Ascending aorta (tissue), 2 donors: ENCODE results near the gene SIPA1. TPM values are rescaled to one million over a fixed set of nuclear protein-coding genes. Genes with fewer than 3 reads are reported as not detected.
A peak's percentile ranks its signal among the peaks of the same experiment; 100 is the strongest.
"Not testable (repeated sequence)": the region's sequence is repeated elsewhere in the genome, so short reads cannot be mapped to it uniquely, and the experiment has no call there.

Experiments
- DNase-seq, 2 donors: peaks; one replicate each; pipeline ENCODE4 v3.0.0-alpha.2; 2019; ENCODE audit warnings: low spot score in 2 of 2
- H3K27ac ChIP-seq, 2 donors: fragments of 200-600 bp; sonication (generic); one replicate each; pipeline ENCODE4 v1.5.1; 2016 to 2017; ENCODE audit warnings: mild to moderate bottlenecking in 1 of 2
- H3K27me3 ChIP-seq: fragments of 200-600 bp; sonication (generic); one replicate; pipeline ENCODE4 v1.5.1; 2017
- H3K36me3 ChIP-seq, 2 donors: fragments of 200-600 bp; sonication (generic); one replicate each; pipeline ENCODE4 v1.5.1; 2016
- H3K4me1 ChIP-seq, 2 donors: fragments of 200-600 bp; sonication (generic); one replicate each; pipeline ENCODE4 v1.5.1; 2016 to 2017; ENCODE audit warnings: mild to moderate bottlenecking in 1 of 2
- H3K4me3 ChIP-seq, 2 donors: fragments of 200-600 bp; sonication (generic); one replicate each; pipeline ENCODE4 v1.5.1; 2016 to 2017; ENCODE audit warnings: mild to moderate bottlenecking in 1 of 2
- H3K9me3 ChIP-seq, 2 donors: fragments of 200-600 bp; sonication (generic); one replicate each; pipeline ENCODE4 v1.5.1; 2016
- intact Hi-C: fragments of 100-400 bp; cut with DNase I; formaldehyde crosslinking; loops from one replicate; pipeline ENCODE4 v1.15.1; 2023
- total RNA-seq: library from RNA; depleted of rRNA; stranded (reverse); fragments of >200 nt; gene quantifications from one replicate; pipeline ENCODE4 v1.1.0, GENCODE V29; 2016
- TF ChIP-seq, protein P1 (sequence below), 3 experiments: fragments of 200-600 bp in 2 of 3; fragments of 450-650 bp in 1 of 3; sonication (generic) in 2 of 3; IDR thresholded peaks; one replicate each; pipeline ENCODE4 v1.5.1; 2016 to 2019; ENCODE audit warnings: antibody characterized with exemption in 3 of 3, mild to moderate bottlenecking in 1 of 3, moderate library complexity in 1 of 3

The SIPA1 gene
- total RNA-seq, 1 donor from 2014 or later, result 145 TPM

DNA sequence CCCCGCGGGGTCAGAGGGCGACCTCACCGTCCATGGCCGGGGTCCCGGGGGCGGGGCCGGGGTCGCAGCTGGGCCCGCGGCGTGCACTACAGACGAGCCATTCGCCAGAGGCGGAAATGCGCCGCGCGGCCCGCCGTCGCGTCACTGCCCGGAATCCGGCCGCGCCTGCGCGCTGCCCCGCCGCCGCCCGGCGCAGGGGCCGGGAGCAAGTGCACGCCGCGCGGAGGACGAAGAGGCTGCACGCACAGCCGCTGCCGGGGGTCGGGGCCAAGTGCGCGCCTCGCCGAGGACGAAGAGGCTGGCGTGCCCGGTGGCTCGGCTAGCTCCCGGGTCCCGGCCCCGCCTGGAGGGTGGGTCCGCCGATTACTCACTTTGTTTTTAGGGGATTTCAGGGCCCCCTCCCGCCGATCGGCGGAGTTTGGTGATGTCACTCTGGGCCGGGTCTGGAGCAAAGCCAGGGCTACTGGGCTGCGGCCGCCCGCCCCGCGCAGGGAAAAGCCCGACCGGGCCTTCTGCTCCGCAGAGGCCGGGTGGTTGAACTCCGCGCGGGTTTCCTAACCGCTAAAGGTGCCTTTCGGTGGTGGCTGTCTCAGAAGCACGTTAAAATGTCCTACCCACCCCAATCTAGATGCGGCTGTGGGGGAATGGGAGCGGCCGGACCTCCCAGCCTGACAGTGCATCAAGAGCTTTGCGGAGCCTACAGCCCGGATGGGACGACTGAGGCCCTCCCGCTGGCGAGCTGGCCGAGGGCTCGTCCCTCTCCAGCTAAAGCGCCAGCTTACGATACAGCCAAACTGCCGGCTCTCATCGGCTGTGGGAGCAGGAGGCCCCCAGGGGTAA lies 25.1 kb downstream of the SIPA1 start, which contains the start of gene RELA:
TSS of gene RELA (minus strand) at position 118 of the 840 bp plus-strand sequence. CDS start at position 34, 84 bp downstream.
- Histone ChIP-seq H3K27ac (peak within 1 kb of the TSS; percentile 98), H3K27me3 (no peaks in the 10 kb centered on the region), H3K36me3 (peaks cover 30 to 35% of the 10 kb centered on the region in 2 donors), H3K4me3 (peak within 1 kb of the TSS; percentile 95 to 99), H3K4me1 (peaks cover 11 to 32% of the 10 kb centered on the region in 2 donors), H3K9me3 (no peaks in the 10 kb centered on the region)
- intact Hi-C loops, result loop anchor here (1.0 to 10.0 kb wide), 8 partner anchors 10 to 618 kb away; partner anchors contain the start of genes C11orf68, CFL1, DRAP1 and KAT5
- TF ChIP-seq, protein P1, sequence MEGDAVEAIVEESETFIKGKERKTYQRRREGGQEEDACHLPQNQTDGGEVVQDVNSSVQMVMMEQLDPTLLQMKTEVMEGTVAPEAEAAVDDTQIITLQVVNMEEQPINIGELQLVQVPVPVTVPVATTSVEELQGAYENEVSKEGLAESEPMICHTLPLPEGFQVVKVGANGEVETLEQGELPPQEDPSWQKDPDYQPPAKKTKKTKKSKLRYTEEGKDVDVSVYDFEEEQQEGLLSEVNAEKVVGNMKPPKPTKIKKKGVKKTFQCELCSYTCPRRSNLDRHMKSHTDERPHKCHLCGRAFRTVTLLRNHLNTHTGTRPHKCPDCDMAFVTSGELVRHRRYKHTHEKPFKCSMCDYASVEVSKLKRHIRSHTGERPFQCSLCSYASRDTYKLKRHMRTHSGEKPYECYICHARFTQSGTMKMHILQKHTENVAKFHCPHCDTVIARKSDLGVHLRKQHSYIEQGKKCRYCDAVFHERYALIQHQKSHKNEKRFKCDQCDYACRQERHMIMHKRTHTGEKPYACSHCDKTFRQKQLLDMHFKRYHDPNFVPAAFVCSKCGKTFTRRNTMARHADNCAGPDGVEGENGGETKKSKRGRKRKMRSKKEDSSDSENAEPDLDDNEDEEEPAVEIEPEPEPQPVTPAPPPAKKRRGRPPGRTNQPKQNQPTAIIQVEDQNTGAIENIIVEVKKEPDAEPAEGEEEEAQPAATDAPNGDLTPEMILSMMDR (IDR thresholded peaks at IDR 0.05), result peak in 1 of 3 experiments; percentile 20
- DNase-seq, result peak; percentile 83 to 97

DNA sequence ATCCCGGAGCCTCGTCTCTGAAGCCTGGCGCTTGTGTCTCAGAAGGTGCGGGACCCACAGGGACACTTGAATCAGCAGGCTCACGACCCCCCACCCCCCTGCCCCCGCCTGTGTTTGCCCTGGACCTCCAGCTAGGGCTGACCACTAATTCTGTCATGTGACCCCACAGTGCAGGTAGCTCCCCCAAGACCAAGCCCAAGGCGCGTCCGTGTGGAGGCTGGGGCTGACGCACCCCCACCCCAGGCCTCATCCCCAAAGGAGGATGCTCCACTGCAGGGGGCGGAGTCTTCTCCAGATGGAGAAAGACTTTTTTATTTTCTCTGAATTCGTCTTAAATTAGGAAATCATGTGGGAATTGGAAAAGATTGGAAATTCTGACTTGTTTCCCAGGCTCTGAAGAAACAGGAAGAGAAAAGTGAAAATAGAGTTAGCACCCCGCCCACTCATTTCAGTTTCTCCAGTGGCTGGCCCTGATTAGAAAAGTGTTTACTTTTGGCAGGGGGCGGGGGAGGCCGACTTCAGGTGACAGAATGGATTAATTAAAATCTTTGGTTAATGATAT lies 25.8 kb downstream of the SIPA1 start:
- Histone ChIP-seq H3K27me3 (no peaks in the 10 kb centered on the region), H3K4me1 (peaks cover 11 to 32% of the 10 kb centered on the region in 2 donors), H3K36me3 (peaks cover 23 to 28% of the 10 kb centered on the region in 2 donors), H3K9me3 (no peaks in the 10 kb centered on the region), H3K4me3 (peak overlapping the region; percentile 95 to 99), H3K27ac (peak overlapping the region; percentile 98)
- TF ChIP-seq, protein P1 (IDR thresholded peaks at IDR 0.05), result no peak
- intact Hi-C loops, result loop anchor here (1.0 to 10.0 kb wide), 7 partner anchors 48 to 619 kb away; partner anchors contain the start of genes C11orf68, CFL1, DRAP1 and KAT5
- DNase-seq, result peak in 1 of 2 donors; percentile 82

DNA sequence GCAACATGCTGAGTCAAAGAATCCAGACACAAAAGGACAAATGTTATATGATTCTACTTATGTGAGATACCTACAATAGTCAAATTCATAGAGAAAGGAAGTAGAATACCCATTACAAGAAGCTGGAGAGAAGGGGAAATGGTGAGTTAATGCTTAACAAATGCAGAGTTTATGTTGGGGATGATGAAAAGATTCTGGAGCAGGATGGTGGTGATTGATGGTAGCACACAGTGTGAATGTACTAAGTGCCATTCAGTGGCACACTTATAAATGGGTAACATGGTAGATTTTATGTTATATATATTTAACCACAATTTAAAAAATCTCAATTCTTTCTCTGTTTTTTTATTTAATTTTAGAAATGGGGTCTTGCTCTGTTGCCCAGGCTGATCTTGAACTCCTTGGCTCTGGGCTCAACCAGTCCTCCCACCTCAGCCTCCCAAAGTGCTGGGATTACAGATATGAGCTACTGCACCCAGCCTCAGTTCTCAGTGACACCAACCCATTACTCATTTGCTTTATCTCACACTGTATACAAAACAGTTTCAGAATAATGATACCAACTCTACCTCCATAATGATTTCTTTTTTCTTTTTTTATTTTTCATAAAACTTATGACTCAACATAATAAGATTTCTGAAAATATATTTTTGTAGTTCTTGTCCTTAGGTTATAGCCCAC lies 34.4 kb downstream of the SIPA1 start:
- DNase-seq, result no peak
- Histone ChIP-seq H3K4me1 (no peaks in the 10 kb centered on the region), H3K27ac (no peak overlapping the region), H3K9me3 (no peaks in the 10 kb centered on the region), H3K36me3 (no peaks in the 10 kb centered on the region), H3K27me3 (no peaks in the 10 kb centered on the region), H3K4me3 (no peak overlapping the region)
- TF ChIP-seq, protein P1 (IDR thresholded peaks at IDR 0.05), result no peak
- intact Hi-C loops, result no loop called here

DNA sequence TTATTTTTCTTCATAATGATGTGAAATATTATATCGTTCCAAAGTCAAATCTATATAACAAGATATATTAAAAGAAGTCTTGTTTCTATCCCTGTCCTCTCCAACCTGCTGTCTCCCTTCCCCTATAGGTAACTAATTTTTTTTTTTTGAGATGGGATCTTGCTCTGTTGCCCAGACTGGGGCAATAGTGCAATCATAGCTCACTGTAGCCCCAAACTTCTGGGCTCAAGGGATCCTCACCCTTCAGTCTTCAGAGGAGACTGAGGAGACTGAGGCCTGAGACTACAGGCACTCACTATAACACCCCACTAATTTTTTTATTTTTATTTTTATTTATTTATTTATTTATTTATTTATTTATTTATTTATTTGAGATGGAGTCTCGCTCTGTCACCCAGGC lies 35.1 kb downstream of the SIPA1 start:
- intact Hi-C loops, result no loop called here
- H3K9me3 ChIP-seq, result no peaks in the 10 kb centered on the region
- H3K27ac ChIP-seq, result no peak overlapping the region
- H3K27me3 ChIP-seq, result no peaks in the 10 kb centered on the region
- DNase-seq, result no peak
- TF ChIP-seq, protein P1 (IDR thresholded peaks at IDR 0.05), result no peak
- no peaks in the 10 kb centered on the region for H3K36me3 ChIP-seq
- H3K4me3 ChIP-seq, result no peak overlapping the region
- no peaks in the 10 kb centered on the region for H3K4me1 ChIP-seq

DNA sequence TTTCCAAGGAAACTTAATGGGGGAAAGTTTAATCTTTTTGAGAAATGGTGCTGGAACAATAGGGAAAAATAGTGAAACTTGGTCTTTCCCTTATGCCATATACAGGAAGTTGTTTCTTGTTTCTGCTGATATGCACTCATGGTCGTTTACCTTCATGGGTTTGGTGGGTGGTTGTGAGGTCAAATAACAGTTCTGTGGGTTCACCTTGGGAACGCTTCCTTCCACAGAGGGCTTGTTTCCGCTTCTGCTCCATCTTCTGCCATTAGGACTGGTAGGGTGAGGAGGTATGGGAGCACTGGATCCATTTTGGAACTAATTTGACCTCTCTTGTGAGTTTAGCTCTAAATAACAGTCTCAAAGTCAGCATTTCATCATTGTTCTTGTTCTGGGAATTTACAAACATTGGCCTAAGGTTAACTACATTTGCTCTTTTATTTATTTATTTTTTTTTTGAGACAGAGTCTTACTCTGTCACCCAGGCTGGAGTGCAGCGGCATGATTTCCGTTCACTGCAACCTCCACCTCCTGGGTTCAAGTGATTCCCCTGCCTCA lies 42.4 kb downstream of the SIPA1 start:
- Histone ChIP-seq H3K4me1 (no peaks in the 10 kb centered on the region), H3K9me3 (no peaks in the 10 kb centered on the region), H3K27me3 (no peaks in the 10 kb centered on the region), H3K4me3 (no peak overlapping the region), H3K27ac (no peak overlapping the region), H3K36me3 (no peaks in the 10 kb centered on the region)
- TF ChIP-seq, protein P1 (IDR thresholded peaks at IDR 0.05), result no peak
- intact Hi-C loops, result no loop called here
- no peak for DNase-seq

DNA sequence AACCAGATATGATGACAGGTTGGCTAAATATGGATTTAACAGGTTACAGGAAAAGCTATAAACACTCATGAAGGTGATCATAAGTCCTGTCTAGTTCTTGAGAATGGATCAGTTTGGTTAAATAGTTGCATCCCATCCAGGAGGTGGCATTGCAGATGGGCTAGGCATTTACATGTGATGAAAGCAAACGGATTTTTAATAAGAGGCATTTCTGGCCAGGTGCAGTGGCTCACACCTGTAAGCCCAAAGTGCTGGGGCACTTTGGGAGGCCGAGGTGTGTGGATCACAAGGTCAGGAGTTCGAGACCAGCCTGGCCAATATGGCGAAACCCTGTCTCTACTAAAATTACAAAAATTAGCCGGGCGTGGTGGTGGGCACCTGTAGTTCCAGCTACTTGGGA lies 45.6 kb downstream of the SIPA1 start:
- H3K4me3 ChIP-seq, intact Hi-C loops, H3K27ac ChIP-seq, DNase-seq, H3K27me3 ChIP-seq, H3K36me3 ChIP-seq, H3K4me1 ChIP-seq, H3K9me3 ChIP-seq: not testable (repeated sequence)
